GM19240 (cell line): ENCODE data around the gene VTI1A.

ENCODE experiments used
- DNase-seq: peaks from one replicate; pipeline ENCODE4 v3.0.0; 2011; ENCODE audit warnings: low spot score; ENCODE audit not compliant: insufficient read length

Gene VTI1A

DNA sequence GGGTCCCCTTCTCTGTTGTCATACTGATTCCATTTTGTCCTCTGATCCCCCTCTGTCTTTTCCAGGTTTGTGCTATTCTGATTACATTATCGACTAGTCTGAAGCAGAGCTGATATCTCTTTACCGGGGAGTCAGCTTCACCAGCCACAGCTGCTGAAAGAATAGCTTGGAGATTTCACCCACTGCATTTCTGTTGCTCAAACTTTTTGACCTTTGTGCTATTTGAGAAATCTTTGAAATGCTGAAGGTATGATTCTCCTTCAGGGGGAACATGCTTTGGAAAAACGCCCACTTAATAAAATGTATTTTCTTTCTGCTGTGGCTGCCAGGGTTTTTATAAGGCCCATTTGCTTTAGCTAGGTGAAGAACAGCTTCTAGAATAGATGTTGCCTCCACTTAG is 305.3 kb downstream of the VTI1A start:
- DNase-seq, result no peak

DNA sequence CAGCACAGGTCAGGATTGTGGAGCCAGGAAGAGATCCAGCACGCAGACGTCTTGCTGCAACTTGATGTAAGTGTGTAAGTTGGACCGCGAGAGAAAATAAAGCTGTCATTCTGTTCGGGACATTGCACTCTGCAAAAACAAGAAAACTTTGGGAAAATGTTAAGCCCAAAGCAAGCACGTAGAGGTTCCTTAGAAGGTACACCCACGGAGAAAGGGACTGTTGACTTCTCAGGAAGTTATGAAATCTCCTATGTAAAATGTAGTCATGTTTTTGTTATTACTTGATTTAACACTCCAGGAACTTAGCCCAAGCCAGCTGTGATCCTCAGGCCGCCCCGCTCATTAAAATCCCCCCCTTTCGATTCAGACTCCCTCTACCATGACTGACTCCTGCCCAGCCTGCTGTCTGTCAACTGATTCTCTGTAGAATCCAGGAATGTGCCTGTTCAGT is 307.0 kb downstream of the VTI1A start:
- DNase-seq, result no peak

DNA sequence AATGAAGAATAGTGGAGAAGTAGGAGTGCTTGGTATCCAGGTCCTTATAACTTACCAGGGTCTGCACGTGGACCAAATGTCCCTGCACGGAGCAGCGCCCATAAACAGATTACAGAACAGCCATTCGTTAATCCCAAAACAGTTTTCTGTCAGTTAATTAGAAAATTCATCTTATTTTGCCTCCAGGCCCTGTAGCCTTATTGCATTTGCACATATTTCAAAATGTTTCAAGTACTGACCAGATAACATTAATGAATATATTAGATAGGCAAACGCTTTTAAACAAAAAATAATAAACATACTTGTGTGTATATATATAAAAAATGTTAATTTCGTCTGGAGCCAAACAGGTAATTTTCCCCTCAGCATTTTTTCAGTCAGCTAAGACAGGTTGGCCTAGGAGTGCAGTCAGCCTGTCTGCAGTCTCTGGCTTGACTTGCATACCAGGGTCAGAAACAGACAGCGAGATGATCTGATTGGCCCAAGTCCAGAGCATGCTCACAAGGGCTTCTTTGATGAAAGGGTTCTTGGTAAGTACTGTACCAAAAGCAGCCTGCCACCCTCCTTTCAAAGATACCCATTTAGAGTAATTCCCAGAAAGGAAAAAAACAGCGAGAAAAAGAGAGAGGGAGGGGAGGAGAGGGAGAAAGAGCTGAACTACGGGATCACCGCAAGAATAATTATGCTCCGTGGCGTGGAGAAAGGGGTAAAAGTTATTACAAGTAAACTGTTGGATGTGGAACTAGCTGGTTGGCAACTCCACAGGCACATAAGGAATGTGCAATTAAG is 308.6 kb downstream of the VTI1A start:
- DNase-seq, result no peak

DNA sequence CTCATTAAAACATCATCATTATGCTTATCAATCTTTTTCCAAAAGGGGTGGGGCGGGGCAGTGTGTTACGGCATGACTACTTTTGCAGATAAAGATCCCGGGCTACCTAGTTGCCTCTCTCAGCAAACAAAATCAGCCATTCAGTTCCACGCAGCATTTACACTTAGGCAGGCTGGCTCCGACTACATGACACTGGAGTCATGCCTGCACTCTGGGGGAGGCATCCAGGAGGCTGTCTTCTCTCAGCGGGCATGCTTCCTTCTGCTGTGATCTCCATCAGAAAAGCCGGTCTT is 309.2 kb downstream of the VTI1A start:
- DNase-seq, result no peak

DNA sequence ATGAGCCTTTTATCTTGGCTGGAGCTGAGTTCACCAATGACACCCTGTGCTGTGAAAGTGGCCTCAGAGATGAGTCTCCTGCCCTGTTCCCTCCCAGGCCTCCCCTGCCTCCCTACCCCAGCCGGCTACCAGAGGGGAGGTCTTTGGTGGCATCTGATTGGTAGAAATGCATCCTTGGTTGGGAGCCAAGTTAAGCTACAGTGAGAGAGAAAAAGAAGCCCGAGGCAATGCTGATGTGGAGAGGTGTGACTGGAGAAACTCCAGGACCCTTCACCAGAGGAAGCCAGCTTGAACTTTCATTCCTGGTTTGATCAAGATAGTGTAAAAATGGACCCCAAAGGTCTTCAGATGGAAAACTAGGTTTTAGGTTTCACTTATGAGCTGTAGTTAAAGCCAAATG is 311.9 kb downstream of the VTI1A start:
- DNase-seq, result no peak

DNA sequence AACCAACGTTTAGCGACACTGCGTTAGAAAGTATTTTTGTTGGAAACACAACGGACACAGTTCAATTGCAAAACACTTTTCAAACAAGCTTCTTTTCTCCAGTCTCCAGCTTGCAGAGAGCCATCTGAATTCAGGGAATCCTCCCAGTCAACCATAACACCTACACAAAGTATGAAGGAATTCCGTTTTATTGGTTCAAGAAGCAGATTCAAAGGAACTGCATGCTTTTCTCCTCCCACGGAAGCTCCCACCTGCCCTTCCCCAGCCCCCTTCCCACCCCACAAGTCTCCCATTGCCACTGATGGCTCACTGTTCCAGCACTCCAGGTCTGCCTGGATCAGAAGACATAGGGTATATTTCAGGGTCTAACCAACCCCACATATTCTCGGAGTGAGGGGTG is 312.5 kb downstream of the VTI1A start:
- no peak for DNase-seq

DNA sequence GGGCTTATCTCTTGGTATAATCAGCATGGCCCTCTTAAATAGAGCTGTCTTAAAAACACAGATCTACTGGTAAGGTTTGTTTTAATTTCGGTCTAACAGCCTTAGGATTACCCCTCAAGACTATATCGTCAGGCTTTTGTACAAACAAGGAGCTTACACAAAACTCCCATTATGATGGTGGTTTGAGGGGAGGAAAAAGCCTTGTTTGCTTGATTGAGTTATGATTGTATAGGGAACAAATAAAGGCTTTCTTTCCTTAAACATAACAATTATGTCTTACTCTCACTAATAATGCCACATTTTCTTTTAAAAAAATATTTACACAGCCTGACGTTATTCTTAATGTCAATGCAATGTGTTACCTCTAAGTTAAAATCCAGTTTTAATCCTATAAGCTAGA is 314.2 kb downstream of the VTI1A start:
- no peak for DNase-seq

DNA sequence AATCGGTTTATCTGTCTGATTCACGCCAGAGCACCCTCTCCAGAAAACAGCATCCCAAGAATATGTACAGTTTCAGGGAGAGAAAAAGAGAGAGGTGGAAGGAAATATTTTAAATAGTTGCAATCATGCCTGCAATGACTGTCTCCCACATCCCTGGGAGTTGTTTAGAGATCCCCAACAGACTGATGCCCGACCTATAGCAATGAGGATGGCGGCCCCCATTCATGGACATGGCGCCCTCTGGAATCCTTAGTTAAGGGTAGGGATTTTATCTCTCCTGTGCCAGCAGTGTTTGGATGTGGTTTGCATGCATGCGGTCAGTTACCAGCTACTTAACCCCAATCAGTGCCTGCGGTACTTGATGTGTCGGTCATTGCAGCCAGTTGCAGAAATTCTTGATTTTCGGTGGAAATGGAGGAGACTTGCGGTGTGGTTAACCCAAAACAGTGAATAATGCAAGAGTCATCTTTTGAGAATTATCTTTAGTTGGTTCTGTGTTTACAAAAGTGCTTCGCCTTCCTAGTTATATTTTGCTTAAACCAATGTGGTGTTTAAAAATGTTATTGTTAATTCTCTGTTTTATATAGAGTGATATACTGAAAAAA is 317.0 kb downstream of the VTI1A start:
- no peak for DNase-seq

DNA sequence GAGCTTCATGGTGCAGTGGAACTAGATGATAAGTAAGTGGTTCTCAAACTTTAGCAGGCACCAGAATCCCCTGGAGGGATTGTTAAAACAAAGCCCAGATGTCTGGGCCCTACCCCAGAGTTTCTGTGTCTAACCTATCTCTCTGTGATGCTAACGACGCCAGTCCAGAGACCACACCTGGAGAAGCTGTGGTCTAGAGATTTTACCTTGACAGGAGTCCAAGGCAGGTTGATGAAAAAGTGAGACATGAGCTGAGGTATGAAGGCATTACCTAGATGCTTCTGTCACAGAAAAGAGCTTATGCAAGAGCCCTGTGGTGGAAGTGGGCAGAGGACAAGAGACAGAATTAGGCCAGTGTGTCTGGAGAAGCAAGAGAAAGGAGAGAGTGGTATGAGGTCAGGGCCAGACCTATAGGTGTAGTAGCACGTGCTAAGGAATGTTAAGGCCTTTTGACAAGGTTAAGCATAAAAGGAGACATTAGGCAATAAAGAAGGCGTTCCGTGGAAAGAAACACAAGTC is 318.8 kb downstream of the VTI1A start:
- DNase-seq, result no peak

DNA sequence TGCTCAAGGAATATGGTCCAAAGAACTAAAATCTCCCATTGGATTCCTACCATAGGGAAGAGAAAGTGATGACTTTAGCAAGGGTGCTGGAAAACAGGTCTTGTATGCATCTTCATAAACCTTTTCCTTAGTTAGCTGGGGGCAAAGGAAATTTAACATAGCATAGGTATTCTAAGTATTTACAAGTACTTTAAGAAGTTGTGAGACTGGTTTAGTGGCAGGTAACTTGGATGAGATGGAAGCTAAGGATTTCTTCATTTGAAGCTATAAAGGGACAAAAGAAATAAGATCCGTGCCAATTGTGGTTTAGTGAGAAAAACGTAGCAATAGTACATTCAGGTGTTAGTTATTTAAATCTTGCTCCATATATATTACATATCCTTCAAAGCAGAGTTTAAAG is 319.6 kb downstream of the VTI1A start:
- DNase-seq, result no peak

DNA sequence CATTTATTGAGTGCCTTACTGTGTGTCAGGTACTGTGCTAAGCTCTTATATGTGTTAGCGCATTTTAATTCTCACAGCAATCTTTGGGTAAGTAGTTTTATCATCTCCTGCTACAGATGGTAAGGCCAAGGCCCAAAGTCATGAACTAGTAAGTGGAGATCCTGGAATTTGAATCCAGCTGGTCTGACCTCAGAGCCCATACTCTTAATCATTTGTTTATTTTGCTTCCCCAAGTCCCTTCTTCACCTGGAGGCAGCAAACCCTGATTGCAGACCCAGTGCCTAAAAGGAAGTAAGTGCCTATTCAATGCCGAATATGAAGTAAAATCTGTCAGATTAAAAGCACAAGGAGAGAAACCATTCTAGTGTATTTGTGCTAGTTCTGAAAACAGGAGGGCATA is 320.1 kb downstream of the VTI1A start:
- no peak for DNase-seq

DNA sequence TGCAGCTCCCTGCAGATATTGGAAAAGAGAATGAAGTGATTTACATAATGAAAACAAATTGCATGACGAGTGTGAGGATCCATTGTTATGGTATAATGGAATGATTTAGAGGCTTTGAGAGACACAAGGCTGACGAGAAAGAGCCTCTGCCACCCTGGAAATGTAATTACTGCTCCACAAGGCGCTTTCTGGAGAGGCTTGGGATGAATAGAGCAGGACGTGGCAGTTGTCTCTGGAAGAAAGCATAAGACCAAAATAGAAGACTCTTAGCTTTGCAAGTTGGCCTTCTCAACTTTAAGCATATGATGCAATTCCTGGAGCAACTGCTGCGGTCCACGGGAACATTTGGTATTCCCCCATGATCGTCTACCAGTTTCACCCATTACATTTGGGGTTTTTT is 321.1 kb downstream of the VTI1A start:
- no peak for DNase-seq

DNA sequence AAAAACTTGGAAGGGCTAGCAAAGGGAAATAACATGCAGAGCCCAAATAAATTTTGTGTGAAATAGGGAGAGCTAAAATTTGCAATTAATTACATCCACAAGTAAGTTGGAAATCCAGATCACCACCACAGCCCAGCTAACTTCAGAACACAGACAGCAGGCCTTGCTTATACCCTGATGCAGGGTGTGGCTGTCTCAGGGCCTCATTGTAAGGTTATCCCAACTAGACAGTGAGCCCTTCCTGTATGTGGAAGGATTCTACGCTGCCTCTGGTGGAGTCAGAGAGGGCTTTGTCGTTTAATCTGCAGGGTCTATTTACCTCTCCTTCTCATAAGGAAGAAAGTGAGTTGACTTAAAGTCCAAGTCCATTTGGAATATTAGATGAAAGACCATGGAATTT is 322.1 kb downstream of the VTI1A start:
- no peak for DNase-seq

DNA sequence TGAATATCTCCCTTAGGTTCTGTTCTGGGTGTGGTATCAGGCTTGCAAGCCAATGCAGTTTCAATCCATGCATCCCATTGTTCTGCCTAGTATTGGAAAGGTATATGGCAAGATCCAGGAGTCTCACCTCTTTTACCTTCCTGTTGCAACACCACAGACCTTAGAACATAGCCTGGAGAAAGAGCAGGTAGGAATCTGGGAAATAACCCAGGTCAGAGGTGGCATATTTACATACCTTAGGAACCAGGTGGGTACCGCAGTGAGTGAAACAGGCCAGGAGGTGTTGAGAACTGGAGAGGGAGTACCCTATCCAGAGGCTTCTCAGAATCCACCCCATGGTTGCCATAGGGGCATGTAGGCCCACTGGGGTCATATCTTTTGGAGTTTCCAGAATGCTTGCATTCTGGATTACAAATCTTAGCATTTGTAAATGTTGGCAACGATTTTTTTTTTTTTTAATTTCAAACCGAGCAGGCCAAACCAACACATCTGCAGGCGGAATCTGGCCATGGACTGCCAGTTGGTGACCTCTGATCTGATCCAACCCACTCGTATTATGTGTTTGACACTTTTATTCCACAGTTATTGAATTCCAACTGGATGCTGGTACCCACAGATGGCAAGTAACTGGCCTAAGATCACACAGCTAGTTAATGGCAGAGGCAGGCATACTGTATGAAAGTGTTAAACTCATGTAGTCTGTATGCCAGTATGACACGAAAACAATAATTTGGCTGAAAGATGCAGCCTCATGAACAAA is 322.8 kb downstream of the VTI1A start:
- no peak for DNase-seq

DNA sequence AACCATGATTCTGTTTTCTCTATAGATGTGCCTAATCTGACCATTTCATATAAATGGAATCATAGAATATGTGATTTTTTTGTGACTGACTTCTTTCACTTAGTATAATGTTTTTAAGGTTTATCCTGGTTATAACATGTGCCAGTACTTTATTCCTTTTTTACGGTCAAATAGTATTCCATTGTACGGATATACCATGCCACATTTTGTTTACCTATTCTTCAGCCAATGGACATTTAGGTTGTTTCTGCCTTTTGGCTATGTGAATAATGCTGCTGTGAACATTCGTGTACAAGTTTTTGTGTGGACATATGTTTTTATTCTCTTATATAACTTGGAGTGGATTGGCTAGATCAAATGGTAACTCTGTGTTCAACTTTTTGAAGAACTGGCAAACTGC is 324.7 kb downstream of the VTI1A start:
- no peak for DNase-seq

DNA sequence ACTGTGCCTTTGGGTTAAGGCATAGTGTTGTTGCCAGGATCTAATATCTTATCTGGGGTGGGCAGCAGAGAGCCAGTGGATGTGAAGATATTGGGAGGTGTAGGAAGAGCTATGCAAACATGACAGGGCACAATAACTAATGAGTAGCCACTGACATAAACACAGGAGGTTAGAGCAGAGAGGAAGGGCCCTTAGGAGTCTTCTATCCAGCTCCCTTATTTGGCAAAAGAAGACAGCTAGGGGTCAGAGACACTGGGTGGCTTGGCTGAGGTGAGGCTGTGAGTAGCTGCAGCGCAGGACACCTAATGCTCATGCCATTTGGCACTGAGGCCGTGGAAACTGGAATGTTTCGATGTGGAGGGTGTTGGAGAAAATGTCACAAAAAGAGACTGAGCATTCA is 326.8 kb downstream of the VTI1A start:
- DNase-seq, result no peak

DNA sequence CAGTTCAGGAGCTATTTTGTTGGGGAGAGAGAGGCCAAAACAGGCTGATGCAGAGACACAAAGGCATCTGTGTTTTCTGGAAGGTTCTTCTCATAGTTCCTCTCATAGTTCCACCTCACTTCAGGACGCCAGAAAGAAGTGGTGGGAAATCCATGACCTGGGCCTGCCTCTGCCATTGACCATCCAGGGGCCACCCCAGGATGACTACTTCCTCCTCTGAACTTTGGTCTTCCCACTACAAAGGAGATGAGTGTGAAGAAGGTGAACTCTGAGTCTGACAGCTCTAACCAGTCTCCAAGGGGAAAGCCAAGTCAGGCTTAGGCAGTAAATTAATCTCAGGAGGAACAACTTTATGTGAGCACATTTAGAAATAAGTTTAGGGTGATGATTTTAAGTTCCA is 327.2 kb downstream of the VTI1A start:
- DNase-seq, result no peak

DNA sequence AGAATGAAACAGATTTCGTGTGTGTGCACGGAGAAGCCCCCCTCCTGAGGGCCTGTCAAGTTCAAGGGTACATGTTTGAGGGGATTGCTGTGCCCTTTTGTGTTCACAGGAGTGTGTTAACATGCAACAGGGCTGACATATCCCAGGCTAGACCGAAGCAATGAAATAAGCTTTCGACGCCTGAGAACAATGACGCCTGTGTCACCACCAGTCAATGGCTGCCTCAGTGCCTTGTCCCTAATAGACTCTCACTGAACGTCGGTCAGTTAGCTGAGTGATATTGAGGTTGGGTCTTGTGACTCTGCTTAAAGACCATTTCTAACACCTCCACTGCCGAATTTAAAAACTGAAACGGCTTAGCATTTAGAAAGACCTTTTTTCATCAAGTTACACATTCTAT is 327.8 kb downstream of the VTI1A start:
- no peak for DNase-seq

DNA sequence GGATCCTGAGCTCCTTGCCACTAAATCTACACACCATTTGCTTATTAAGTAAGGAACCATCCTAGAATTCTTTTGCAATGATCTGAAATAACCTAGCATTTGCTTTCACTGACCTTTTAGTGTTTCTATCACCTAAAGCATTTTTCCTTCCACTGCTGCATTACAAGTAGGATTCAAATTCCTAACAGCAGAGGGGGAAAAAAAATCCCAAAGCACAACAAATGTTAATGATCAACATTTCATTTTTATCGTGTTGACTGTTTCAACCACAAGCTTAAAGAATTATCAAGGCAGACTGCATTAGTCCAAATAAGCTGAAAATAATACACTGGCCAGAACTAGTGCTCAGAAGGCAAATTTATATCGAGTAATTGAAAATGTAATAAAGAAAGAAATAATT is 328.4 kb downstream of the VTI1A start:
- DNase-seq, result no peak

DNA sequence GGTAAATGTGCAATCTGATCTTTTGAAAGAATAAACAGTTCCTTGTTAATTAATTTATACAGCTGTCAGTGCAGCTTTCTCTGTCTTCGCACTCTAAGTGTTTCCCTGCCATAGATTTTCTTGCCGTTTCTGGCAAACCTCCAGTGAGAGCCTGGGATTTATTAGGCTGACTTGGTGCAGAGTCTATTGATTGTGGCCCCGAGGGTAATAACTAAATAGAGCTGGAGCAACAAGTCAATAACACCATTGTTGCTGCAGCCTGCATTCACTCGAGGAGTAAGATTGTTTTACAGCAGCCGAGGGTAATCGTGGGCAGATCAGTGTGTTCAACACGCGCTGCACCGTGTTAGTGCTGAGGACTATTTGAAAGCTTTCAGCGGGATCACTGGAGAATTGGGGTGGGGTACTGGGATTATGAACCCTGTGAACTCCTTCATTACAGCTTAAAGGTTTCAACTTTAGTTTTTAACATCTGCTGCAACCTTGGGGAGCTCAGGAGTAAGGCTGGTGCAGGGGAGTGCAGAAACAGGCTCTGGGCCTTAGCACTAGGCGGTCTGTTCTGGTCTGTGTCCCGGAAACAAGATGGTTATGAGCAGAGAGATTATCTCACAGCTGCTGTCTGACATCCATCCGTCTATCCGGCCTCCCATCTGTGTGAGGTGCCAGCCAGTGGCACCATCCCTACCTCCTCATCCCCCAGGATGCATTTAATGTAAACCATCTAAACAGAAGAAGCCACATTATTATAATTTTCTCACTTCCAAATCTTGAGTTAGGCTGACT is 329.1 kb downstream of the VTI1A start:
- DNase-seq, result no peak

DNA sequence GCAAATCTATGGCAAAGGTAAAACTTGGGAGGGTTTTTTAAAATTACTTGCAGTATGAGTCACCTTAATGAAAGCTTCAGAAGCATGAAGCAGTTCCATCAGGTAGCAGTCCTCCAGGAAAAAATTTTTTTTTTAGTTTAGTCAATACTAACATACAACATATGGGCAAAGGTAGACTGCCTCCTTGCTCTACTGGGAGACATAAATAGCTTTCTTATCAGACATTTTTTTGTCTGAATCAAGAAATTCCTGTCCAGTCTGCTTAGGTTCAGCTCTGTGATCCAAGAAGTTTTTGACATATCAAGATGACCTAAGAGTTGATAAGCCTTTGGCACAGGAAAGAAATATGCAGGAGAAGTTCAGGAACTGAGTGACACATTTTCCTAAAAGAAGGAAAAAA is 331.6 kb downstream of the VTI1A start:
- no peak for DNase-seq
